Testis (tissue), 3 donors: Measurements from ENCODE around the gene M6PR. TPM values are rescaled to one million over a fixed set of nuclear protein-coding genes. Genes with fewer than 3 reads are reported as not detected.

ENCODE experiments used
- DNase-seq: peaks from one replicate; pipeline ENCODE4 v3.0.0-alpha.2; 2019
- H3K27ac ChIP-seq, 2 donors: fragments of 200-600 bp; sonication (generic); one replicate each; pipeline ENCODE4 v1.5.1; 2019
- H3K27me3 ChIP-seq: fragments of 200-600 bp; sonication (generic); one replicate; pipeline ENCODE4 v1.5.1; 2019
- H3K36me3 ChIP-seq: fragments of 200-600 bp; sonication (generic); one replicate; pipeline ENCODE4 v1.5.1; 2017; ENCODE audit warnings: low read depth; ENCODE audit errors: missing control alignments
- H3K4me1 ChIP-seq: fragments of 200-600 bp; sonication (generic); one replicate; pipeline ENCODE4 v1.5.1; 2019
- H3K4me3 ChIP-seq, 2 donors: fragments of 200-600 bp; sonication (generic); one replicate each; pipeline ENCODE4 v1.5.1; 2017 to 2019
- H3K9me3 ChIP-seq: fragments of 200-600 bp; sonication (generic); one replicate; pipeline ENCODE4 v1.5.1; 2017
- POLR2A ChIP-seq: fragments of 450-650 bp; IDR thresholded peaks from one replicate; pipeline ENCODE4 v1.6.1; 2017; ENCODE audit warnings: antibody characterized with exemption, mild to moderate bottlenecking, moderate library complexity
- WGBS, 2 donors: methylation state at CpG; one replicate each; pipeline ENCODE4 v1.1.5; 2018; 5-methylcytosine and 5-hydroxymethylcytosine counted together
- intact Hi-C: fragments of 100-400 bp; cut with DNase I; formaldehyde crosslinking; loops from one replicate; pipeline ENCODE4 v1.15.1; 2023; ENCODE audit warnings: low total_unique reads
- polyA plus RNA-seq: library from polyadenylated mRNA; stranded (reverse); fragments of 350-450 nt; fragmentation: Illumina TruSeq; extraction: RNeasy Lipid Tissue Mini Kit (QIAGEN cat#74804); gene quantifications from one replicate; pipeline ENCODE4 v1.2.3, GENCODE V29; 2014; ENCODE audit warnings: low read depth, low replicate concordance; ENCODE audit not compliant: insufficient read depth
- total RNA-seq, 2 donors: library from RNA; depleted of rRNA; stranded (reverse); fragments of >200 nt; gene quantifications; one replicate each; pipeline ENCODE4 v1.2.3, GENCODE V29; 2016
- TF ChIP-seq, protein P1 (sequence below), 3 experiments: fragments of 450-650 bp in 2 of 3; fragments of 200-600 bp in 1 of 3; sonication (generic) in 1 of 3; IDR thresholded peaks; one replicate each; pipeline ENCODE4 v1.5.1; 2016 to 2019; ENCODE audit warnings: antibody characterized with exemption in 3 of 3, mild to moderate bottlenecking in 2 of 3, moderate library complexity in 1 of 3

M6PR gene
- total and polyA plus RNA-seq, 3 donors from 2014 or later = 127 to 172 (median 166) TPM

- DNase-seq = no peak
- 87 to 100% methylated on average over 1 of the region's 1 CpG for WGBS, 2 donors
- H3K36me3 ChIP-seq = no peaks in the 10 kb centered on the region
- H3K27ac ChIP-seq = no peak overlapping the region
- H3K4me1 ChIP-seq = no peaks in the 10 kb centered on the region
- no peaks in the 10 kb centered on the region for H3K9me3 ChIP-seq
- TF ChIP-seq, protein P1, sequence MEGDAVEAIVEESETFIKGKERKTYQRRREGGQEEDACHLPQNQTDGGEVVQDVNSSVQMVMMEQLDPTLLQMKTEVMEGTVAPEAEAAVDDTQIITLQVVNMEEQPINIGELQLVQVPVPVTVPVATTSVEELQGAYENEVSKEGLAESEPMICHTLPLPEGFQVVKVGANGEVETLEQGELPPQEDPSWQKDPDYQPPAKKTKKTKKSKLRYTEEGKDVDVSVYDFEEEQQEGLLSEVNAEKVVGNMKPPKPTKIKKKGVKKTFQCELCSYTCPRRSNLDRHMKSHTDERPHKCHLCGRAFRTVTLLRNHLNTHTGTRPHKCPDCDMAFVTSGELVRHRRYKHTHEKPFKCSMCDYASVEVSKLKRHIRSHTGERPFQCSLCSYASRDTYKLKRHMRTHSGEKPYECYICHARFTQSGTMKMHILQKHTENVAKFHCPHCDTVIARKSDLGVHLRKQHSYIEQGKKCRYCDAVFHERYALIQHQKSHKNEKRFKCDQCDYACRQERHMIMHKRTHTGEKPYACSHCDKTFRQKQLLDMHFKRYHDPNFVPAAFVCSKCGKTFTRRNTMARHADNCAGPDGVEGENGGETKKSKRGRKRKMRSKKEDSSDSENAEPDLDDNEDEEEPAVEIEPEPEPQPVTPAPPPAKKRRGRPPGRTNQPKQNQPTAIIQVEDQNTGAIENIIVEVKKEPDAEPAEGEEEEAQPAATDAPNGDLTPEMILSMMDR (IDR thresholded peaks at IDR 0.05) = no peak
- no peak for TF ChIP-seq POLR2A
- intact Hi-C loops = no loop called here
- no peak overlapping the region for H3K4me3 ChIP-seq
- no peaks in the 10 kb centered on the region for H3K27me3 ChIP-seq
Observed at GRCh38 chr12:8985213-8985754, 35.8 kb upstream of the M6PR start.

DNA sequence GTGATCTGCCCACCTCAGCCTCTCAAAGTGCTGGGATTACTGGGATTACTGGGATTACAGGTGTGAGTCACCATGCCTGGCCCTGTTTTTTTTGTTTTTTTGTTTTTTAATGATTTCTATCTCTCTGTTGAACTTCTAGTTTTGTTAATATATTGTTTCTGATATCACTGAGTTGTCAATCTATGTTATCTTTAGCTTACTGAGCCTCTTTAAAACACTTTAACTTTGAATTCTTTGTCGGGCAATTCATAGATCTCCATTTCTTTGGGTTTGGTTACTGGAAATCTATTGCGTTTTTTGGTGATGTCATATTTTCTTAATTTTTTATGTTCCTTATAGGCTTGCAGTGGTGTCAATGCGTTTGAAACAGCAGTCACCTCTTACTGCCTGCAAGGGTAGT is 30.7 kb upstream of the M6PR start:
- Histone ChIP-seq H3K27ac (no peak overlapping the region), H3K36me3 (no peaks in the 10 kb centered on the region), H3K9me3 (no peaks in the 10 kb centered on the region), H3K27me3 (no peaks in the 10 kb centered on the region), H3K4me1 (no peaks in the 10 kb centered on the region), H3K4me3 (no peak overlapping the region)
- TF ChIP-seq POLR2A = no peak
- TF ChIP-seq, protein P1 (IDR thresholded peaks at IDR 0.05) = no peak
- no peak for DNase-seq
- 88 to 96% methylated on average over 3 of the region's 3 CpGs for WGBS, 2 donors
- intact Hi-C loops = no loop called here

GRCh38 chr12:8970432-8970831 is 21.0 kb upstream of the M6PR start:
- Histone ChIP-seq H3K27me3 (no peaks in the 10 kb centered on the region), H3K9me3 (no peaks in the 10 kb centered on the region), H3K27ac (no peak overlapping the region), H3K4me1 (no peaks in the 10 kb centered on the region), H3K36me3 (no peaks in the 10 kb centered on the region), H3K4me3 (no peak overlapping the region)
- intact Hi-C loops = no loop called here
- 77 to 88% methylated on average over 1 of the region's 1 CpG for WGBS, 2 donors
- no peak for DNase-seq
- TF ChIP-seq, protein P1 (IDR thresholded peaks at IDR 0.05) = no peak
- no peak for TF ChIP-seq POLR2A

- WGBS, 2 donors = 72 to 83% methylated on average over 2 of the region's 2 CpGs
- TF ChIP-seq, protein P1 (IDR thresholded peaks at IDR 0.05) = no peak
- TF ChIP-seq POLR2A = no peak
- no peaks in the 10 kb centered on the region for H3K9me3 ChIP-seq
- H3K27ac ChIP-seq = no peak overlapping the region
- H3K4me1 ChIP-seq = no peaks in the 10 kb centered on the region
- H3K36me3 ChIP-seq = no peaks in the 10 kb centered on the region
- intact Hi-C loops = no loop called here
- no peak for DNase-seq
- H3K27me3 ChIP-seq = no peaks in the 10 kb centered on the region
- H3K4me3 ChIP-seq = no peak overlapping the region
Observed at GRCh38 chr12:8969861-8970411, 20.5 kb upstream of the M6PR start.

- Histone ChIP-seq H3K36me3 (no peaks in the 10 kb centered on the region), H3K4me3 (no peak overlapping the region), H3K9me3 (no peaks in the 10 kb centered on the region), H3K4me1 (no peaks in the 10 kb centered on the region), H3K27me3 (no peaks in the 10 kb centered on the region), H3K27ac (no peak overlapping the region)
- no peak for DNase-seq
- TF ChIP-seq, protein P1 (IDR thresholded peaks at IDR 0.05) = no peak
- TF ChIP-seq POLR2A = no peak
- intact Hi-C loops = no loop called here
Observed at GRCh38 chr12:8968761-8969160, 19.3 kb upstream of the M6PR start.
